GM21723 (cell line): ENCODE results near the gene GIT1.

Experiments used
- ATAC-seq: cut with Tn5 transposase; IDR thresholded peaks from one replicate; pipeline ENCODE4 v1.9.1; 2021; ENCODE audit warnings: mild to moderate bottlenecking, moderate library complexity; ENCODE audit not compliant: unreplicated experiment

The GIT1 gene

DNA sequence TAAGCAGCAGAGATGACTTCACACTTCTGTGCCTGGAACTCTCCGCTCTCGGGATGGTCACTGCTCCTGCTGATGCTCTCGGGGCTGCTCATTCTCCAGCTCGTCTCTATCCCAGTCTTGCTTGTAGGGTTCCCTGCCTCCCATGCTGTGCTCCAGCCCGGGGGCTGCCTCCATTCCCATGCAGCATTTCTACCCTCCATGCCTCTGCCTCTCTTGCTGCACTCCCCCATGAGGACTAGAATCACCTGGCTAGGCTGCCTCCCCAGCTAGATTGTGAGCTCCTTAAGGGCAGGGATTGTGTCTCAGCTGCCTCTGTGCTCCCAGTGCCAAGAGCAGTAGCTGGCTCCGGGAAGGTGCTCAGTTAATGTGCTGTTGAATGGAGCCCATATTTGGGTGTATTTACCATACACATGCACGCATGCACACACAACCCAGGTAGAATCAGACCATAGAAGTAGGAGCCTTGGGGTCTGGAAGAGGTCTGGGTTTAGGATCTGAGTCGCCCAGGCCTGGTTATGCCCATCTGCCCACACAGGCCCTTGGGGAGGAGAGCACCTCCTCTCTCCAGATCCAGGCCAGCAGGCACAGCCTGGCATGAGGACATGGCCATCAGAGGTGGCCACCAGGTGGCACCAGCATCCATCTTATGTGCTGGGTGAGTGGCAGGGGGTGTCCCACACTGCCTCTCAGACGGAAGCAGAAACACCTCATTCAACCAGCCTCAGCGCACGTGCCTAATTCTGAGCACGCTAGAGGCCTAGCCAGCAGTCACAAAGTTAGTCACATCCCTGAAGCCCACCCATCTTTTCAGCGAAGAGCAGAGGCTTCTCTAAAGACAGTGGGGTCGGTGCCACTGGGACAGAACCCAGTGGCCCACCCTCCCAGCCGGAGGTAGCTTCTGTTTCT lies 9.3 kb downstream of the GIT1 start:
- peak; percentile 69 for ATAC-seq

DNA sequence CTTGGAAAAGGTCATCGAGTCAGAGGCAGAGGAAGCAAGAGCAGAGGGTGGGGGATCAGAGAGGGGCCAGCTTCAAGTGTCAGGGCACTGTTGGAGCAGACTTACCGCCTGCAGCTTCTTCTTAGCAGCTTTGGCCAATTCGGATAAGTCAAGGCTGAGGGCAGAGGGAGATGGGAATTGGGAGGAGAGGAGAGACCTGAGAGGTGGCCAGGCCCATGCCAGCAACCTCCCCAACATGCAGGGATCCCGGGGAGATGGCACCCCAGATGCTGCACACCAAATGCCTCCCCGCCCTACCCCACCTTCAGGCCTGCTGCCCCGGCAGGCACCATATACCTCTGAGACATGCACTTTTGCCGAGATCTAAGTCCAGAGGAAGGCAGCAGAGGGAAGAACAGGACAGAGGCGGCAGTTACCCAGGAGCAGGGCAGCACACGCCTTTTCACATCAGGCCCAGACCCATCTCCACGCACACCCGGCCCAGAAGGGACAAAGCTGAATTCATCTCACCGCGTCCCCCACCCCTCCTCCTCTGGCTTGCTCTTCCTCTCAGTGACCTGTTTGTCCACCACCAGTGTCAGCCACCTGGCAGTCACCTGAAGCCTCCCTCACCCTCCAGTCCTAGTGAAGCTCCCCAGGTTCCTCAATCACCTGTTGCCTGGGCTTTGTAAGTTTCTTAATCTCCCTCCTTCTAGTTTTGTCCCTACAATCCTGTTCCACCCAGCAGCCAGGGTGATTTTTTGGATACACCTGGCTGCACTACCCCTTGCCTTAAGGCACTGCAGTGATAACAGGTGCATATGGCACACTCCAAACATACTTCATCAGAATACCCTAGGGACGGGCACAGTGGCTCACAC lies 10.6 kb downstream of the GIT1 start:
- ATAC-seq: no peak

DNA sequence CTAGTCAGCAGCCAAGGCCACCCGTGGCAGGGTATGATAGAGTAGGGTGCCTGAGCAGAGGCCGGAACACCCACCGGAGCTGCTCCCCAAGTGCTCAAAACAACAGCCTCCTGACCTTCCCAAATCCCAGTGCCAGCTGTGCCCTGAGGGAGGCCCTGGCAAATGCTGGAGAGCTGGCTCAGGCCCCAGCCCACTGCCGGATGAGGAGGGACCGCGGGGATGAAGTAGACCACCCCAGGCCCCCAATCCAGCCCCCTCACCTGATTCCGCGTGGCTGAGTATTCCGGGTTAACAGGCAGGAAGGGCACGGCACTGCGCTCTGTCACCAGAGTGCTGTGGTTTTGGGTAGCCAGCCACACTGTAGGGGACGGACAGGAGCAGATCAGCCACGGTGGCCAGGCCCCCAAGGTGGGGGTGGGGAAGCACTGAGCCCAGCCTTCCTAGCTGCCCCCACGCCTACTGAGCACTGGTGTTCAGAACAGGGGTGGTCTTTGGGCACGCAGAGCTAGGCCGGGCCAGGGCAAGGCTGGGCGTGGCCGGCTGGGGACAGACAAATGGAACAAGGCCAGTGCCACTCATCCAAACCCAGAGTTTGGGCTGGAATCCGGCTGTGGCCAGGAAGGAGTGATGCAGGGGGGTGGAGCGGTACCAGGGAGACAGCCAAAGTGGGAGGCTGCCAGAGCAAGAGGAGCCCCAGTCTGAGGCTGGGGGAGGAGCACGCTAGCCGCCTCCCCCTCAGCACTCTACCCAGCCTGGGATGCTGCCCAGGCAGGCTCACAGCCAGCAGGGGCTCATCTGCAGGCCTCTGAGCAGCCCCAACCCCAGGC lies 11.8 kb downstream of the GIT1 start:
- no peak for ATAC-seq

DNA sequence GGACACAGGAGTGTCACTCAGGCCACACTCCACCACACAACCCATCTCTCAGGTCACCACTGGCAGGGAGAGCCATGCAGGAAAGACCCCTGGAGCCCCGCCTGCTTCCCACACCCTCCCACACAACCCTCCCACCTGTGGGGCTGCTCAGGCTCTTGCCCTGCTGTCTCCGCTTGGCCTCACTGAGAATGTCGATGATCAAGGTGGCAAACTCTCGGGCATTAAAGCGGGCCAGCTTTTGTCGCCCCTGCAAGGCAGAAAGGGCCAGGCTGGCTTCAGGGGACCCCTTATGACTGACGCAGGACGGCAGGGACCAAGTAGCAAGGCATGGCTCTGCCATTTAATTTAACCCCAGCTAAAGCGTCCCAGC lies 12.5 kb downstream of the GIT1 start:
- no peak for ATAC-seq

DNA sequence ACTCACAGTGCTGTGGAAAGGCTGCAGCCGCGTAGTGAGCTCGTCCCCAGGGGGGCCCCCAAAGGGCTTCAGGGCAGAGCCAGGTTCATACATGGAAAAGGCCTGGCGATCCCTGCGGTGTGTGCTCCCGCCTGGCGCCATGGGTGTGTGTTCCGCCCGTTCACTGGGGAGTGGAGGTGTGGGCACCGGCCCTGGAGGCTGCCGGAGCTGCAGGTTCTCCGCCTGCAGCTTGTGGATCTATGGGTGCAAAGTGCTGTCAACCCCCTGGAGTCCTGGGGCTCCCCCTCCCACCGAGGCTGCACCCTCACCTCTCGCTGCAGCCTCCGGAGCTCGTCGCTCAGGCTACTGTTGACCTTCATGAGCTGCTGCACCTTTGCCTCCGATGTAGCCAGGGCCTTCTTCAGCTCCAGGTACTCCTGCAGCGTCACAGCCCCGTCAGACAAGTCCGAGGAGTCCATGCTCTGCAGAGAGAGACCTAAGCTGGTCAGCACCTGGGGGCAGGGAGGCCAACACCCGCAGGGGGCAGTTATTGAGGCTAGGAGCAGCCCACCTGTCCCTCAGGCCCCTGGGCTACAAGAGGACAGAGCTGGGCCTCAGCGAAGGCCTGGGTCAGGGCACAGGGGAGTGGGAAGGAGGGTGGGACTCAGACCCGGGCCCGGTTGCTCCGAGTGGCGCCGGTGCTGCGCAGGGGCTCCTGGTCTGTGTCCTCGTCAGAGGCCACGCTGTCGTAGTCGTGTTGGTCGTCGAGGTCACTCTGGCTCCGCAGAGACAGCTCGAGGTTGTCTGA lies 13.0 kb downstream of the GIT1 start:
- no peak for ATAC-seq

DNA sequence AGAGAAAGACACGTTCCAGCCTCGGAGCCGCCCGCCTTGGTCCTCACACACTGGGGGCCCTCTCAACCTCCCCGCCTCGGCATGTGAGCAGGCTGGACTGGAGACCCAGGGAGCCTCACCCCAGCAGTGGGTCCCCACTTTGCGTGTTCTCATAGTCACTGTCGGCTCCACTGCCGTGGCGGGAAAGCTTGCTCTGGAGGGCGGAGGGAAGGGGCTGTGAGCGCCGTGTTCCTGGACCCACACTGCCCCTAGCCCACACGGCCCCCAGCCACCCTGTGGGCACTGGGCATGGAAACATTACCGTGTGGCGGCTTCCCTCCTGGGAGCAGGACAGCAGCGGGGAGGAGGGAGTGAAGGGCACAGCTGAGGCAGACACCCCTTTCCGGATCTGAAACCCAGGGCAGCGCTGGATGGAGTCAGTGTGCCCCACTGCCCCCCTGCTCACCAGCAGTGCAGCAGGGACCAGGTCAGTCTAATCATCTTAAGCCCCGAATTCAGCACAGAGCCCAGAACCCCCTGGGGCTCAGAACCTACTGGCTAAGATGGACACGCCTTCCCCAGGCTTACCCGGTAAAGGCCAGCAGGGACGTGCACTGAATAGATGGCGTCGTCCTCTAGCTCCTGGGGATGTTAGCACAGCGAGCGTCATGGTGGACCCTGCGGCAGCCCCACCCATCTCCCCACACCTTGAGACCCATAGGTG lies 13.8 kb downstream of the GIT1 start:
- no peak for ATAC-seq

DNA sequence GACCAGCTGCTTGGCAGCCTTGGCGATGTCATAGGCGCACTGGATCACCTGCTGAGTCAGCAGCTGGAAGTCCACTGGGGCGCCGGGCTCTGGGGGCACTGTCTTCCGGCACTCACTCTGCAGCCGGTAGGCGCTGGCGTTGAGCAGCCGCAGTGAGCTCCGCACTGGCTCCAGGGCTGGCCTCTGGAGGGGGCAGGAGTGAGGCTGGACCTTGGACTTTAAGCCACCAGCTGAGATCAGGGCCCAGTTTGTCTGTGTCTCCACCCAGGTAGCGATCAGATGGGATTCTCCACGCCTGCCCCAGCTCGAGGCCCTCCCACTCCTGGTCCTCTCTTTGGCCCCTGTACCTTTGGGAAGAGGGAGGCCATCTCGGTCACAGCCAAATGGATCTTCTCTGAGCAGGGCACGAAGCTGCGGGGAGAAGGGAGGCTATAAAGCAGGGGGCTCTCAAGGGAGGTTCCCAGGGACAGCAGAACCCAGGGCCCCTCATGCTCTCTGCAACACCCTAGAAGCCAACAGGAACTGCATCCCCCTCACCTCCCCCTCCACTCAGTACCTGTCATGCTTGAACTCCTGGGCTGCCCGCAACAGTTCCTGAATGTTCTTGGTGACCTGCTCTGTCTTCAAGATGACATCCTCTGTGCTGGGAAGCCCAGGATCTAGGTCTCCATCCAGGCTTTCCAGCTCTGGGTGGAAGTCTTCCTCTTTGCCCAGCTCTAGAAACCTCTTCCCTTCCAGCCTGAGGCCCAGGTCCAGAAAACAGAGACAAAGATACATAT lies 14.5 kb downstream of the GIT1 start:
- ATAC-seq: no peak

DNA sequence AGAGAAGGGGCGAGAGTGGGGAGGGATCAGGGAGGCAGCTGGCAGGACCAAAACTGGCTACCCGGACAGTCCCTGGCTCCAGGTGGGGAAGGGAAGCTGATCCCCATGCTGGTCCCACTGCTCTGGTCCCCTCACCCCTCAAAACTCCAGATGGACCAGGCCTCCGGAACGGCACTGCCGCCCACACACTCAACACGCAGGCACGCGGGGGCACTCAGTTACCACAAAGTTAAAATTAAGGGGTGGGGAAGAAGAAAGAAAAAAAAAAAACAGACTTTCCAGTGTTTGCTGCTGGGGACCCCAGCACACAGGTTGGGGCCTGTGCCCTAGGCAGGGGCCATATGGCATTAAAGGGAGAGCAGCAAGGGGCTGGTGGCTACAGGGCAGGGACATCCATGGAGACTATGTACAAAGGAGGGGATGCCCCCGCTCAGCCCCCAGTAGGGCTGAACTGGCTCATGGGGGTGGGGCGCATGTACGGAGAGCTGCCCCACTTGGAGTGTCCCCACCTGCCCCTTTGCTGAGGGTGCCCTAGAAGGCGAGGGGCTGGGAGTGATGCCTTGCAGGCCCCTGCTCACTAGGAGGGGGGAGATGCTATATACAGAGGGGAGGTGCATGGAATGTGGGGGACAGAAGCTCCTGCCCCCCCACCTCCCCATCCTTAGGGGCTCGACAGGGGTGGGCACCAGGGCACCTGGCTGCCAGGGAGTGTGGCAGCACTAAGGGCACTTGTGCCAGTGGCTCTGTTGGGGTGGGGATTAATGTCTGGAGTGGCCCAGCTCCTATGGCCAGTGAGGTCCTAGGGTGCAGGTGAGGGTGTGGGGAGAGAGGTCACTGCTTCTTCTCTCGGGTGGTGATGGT lies 15.3 kb downstream of the GIT1 start:
- ATAC-seq: no peak

DNA sequence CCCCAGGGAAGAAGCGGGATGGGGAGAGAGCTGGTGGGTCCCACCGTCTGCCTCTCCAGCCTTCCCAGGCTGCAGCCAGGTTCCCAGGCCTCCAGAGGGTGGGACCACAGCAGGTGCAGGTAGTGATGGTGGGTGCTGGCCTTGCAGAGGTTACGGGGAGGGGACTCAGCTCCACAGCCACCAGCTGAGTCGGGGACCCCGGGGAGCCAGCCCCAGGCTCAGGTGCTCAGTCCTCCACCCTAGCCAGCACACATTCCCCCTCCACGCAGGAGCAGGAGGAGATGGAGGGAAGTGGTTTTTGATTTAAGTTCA lies 15.9 kb downstream of the GIT1 start:
- no peak for ATAC-seq

DNA sequence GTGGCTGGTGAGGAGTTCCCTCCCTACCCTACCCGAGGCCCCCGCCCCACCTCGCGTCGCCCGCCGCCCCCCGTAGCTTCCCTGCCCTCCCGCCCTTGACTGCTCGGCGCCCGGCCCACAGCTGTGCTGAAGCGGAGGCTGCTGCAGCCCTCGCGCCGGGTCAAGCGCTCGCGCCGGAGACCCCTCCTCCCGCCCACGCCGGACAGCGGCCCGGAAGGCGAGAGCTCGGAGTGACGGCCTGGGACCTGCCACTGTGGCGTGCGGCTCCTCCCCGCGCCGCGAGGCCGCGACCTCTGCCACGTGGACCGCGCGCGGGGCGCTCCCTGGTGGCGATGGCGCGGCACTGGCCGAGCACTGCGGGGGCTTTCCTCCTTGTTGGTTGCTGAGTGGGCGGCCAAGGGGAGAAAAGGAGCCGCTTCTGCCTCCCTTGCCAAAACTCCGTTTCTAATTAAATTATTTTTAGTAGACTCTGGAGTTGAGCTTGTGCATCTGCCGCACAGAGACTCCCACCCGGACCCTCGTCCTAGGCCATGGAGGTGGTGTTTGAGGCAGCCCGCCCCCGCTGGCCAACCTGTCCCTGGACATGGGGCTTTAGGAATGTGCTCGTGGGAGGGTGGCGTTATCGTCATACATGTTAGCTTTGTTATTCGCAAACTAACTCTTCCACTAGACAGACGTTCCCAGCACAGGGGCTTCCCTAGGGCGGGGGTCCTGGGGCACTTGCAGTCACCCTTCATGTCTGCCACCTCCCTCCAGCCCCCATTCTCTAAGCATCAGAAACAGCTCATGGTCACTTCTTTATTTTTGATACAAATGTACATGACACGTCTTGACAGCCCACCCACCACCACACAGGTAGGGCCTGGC lies 16.5 kb downstream of the GIT1 start:
- ATAC-seq: no peak

DNA sequence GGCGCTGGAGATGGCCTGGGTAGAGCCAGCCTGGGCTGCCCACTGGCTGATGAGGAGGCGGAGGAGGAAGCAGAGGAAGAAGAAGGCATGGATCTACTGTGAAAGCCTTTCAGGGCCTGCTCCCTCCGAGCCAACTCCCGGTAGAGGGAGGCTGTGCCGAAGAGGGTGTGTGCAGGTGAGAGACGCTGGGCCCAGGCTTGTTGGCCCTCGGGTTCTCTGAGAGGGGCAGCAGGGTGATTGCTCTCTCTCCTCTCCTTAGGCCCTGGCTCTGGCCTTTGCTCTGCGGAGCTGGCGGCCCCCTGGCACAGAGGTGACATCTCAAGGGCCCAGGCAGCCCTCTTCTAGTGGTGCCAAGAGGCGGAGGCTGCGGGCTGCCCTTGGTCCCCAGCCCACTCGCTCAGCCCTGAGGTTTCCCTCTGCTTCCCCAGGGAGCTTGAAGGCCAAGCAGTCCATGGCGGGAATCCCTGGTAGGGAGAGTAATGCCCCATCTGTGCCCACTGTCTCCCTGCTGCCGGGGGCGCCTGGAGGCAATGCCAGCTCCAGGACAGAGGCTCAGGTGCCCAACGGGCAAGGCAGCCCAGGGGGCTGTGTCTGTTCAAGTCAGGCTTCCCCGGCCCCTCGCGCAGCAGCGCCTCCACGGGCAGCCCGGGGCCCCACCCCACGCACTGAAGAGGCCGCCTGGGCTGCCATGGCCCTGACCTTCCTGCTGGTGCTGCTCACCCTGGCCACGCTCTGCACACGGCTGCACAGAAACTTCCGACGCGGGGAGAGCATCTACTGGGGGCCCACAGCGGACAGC lies 17.4 kb downstream of the GIT1 start:
- ATAC-seq: no peak

DNA sequence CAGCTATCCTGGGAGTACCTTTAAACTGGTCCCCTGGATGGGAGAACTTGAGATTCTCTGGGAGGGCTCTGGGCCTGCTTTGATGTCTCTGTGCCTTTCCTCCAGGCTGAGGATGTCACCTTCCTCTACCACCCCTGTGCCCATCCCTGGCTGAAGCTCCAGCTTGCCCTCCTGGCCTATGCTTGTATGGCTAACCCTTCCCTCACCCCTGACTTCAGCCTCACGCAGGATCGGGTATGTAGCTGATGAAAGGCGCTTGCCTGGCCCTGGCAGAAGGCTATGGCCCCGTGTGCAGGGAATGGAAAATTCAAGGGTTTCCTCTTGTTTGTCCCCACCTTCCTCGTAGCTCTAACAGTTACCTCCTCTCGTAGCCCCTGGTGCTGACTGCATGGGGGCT lies 18.0 kb downstream of the GIT1 start:
- no peak for ATAC-seq

DNA sequence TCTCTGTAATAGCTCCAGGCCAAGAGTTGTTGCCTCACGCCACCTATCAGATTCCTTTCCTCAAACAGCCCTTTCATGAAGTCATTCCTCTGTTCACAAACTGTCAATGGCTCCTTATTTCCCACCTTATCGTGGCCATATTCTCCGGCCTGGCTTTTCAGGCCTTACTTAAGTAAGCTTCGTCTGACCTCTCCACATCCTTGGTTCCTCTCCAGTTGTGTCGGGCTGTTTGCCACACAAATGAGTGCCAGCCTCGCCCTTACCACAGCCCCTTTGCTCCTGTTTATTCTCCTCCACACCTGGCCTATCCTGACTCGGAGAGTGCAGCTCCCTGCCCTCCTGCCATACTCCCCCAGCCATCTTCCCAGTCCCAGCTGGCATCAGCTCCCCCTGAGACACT lies 18.9 kb downstream of the GIT1 start:
- ATAC-seq: no peak

DNA sequence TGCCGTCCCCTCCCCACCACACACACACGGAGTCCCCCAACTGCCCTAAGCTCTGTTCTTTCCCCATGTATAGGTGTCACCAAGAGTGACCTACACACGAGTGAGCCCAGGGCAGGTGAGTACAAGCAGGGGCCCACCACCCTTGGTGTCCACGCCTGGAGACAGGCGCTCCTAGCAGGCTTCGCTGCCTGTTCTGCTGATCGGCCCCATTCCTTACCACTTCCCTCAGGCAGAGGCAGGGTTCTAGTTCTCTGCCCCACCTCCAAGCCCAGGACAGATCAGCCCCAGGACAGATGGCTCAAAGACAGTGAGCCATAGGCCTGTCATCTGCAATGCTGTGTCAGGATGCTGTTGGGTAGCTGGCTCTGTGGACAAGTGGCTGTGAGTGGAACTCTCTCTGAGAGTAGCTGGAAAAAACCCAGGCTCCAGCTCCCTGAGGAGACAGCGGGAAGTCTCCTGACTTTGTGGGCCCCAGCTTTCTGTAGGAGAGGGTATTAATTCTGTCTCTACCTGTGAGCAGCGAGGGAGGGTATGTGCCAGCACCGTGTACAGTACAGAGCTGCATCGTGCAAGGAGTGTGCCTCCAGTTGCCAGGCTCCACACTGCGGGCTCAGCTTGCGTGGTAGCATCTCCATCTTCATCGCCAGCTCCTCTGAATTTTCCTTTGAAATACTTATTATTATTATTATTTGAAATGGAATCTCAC lies 20.1 kb downstream of the GIT1 start:
- ATAC-seq: no peak

DNA sequence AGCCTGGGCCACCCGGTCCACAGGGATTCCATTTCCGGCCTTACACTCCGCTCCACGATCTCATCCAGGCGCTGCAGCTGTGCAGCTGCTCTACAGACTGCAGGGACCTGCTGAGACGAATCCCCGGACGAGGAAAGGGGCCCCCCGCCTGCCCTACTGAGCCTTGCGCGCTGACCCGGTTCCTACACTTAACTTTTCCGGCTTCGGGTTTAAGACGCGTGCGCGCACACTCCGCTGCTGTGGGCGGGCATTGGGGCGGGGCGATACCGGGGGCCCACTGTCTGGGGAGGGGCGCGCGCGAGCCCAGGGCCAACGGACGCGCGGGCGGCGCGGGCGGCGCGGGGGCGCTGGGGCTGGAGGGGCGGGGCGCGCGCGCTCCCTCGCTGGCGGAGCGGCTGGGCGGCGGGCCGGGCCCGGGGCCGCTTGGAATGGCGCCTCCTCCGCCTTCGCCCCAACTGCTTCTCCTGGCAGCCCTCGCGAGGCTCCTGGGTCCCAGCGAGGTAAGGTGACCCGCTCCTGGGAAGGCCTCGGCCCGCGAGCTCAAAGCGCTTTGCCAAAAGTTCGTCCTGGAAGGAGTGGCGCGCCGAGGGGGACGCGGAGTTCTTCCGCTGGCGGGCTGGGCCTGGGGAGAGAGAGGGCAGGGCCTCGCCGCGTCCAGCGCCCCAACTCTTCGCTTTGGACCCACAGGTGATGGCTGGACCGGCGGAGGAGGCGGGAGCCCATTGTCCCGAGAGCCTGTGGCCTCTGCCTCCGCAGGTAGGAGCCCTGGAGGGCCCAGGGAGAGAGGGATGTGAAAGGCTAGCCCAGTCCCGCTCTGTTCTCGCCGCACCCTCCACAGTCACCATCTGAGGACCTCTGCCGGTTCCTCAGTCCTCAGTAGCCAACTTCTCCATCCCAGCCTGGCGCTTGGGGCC lies 20.9 kb downstream of the GIT1 start, which contains the start of gene TP53I13:
TP53I13 (plus strand) TSS at position 371 of the 914 bp plus-strand sequence; CDS start at position 429, 58 bp downstream.
- peak; percentile 39 for ATAC-seq
